Breast epithelium (tissue), 3 donors: ENCODE results near the gene GTPBP3.

Experiments used
- POLR2A ChIP-seq: fragments of 450-650 bp; IDR thresholded peaks from one replicate; pipeline ENCODE4 v1.6.1; 2016; ENCODE audit warnings: antibody characterized with exemption, mild to moderate bottlenecking, moderate library complexity
- POLR2AphosphoS5 ChIP-seq, 3 donors: sonication (generic); formaldehyde crosslinking; IDR thresholded peaks; one replicate each; pipeline ENCODE4 v1.6.1; 2017; ENCODE audit warnings: antibody characterized with exemption in 3 of 3
- TF ChIP-seq, protein P1 (sequence below), 3 donors: fragments of 450-650 bp; IDR thresholded peaks; one replicate each; pipeline ENCODE4 v1.5.1; 2016 to 2017; ENCODE audit warnings: antibody characterized with exemption in 3 of 3, mild to moderate bottlenecking in 3 of 3, moderate library complexity in 3 of 3

DNA sequence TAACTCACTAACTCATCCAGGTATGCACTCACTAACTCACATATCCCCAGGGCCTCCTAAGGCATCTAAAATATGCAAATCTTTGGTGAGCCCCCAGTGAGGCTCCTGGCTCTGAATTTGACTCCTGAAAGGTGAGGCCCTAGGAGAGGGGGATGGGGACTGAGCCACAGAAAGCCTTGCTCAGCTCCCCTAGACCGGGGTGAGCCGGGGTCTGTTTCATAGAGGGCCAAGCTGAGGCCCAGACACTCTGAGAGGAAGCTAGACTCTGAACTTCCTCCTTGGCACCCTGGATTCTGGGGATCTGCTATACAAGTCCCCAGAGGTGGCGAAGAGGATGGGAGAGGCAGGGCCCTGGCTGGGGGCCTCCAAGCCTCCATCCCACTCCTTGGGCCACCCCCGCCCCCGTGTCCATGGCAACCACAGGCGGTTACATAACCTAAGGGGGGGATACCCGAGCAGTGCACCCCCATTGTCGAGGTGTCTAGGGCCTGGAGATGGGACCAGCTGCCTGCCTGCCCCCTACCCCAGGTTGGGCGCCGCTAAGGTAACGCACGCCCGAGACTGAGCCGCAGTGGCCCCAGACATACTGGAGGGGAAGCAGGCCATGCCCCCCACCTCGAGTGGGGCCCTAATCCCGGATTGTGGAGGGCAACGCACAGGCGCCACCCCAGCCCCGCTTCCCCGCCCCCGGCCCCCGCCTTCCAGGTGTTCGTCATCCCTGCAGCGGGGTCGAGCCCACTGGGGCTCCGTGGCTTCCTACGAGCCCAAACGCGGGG, 34.8 kb upstream of the GTPBP3 start:
- TF ChIP-seq, protein P1, sequence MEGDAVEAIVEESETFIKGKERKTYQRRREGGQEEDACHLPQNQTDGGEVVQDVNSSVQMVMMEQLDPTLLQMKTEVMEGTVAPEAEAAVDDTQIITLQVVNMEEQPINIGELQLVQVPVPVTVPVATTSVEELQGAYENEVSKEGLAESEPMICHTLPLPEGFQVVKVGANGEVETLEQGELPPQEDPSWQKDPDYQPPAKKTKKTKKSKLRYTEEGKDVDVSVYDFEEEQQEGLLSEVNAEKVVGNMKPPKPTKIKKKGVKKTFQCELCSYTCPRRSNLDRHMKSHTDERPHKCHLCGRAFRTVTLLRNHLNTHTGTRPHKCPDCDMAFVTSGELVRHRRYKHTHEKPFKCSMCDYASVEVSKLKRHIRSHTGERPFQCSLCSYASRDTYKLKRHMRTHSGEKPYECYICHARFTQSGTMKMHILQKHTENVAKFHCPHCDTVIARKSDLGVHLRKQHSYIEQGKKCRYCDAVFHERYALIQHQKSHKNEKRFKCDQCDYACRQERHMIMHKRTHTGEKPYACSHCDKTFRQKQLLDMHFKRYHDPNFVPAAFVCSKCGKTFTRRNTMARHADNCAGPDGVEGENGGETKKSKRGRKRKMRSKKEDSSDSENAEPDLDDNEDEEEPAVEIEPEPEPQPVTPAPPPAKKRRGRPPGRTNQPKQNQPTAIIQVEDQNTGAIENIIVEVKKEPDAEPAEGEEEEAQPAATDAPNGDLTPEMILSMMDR (IDR thresholded peaks at IDR 0.05), result no peak
- TF ChIP-seq POLR2AphosphoS5 (IDR thresholded peaks at IDR 0.05) (no peak), POLR2A (no peak)
